Cerebellar nuclear complex (tissue), 1 donor: ENCODE results near the gene UBXN7.
"Not testable (repeated sequence)": the region's sequence is repeated elsewhere in the genome, so short reads cannot be mapped to it uniquely, and the experiment has no call there.

Experiments
- DNase-seq, 2 experiments: peaks; one replicate each; lab custom pipeline; 2025; lab: John Stamatoyannopoulos, UW

Gene UBXN7

GRCh38 chr3:196316799-196317686 lies 115.2 kb downstream of the UBXN7 start:
- DNase-seq = not testable (repeated sequence)

- DNase-seq = no peak
These were observed 116.4 kb downstream of the UBXN7 start for GRCh38 chr3:196315821-196316220.

DNA sequence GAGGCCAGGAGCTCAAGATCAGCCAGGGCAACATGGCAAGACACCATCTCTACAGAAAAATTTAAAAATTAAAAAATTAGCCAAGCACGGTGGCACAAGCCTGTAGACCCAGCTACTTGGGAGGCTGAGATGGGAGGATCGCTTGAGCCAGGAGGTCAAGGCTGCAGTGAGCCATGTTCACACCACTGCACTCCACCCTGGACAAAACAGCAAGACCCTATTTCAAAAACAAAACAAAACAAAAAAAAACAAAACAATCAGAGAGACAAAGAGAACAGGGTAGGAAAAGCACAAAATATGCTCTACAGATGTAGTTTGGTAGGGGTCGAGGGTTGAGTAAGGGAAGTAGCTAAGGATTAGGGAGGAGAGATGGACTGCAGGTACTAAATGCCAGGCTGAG lies 117.6 kb downstream of the UBXN7 start:
- no peak for DNase-seq

- DNase-seq = not testable (repeated sequence)
These were observed 118.1 kb downstream of the UBXN7 start for GRCh38 chr3:196314086-196314485.

- not testable (repeated sequence) for DNase-seq
These were observed 129.3 kb downstream of the UBXN7 start for GRCh38 chr3:196302960-196303359.

DNA sequence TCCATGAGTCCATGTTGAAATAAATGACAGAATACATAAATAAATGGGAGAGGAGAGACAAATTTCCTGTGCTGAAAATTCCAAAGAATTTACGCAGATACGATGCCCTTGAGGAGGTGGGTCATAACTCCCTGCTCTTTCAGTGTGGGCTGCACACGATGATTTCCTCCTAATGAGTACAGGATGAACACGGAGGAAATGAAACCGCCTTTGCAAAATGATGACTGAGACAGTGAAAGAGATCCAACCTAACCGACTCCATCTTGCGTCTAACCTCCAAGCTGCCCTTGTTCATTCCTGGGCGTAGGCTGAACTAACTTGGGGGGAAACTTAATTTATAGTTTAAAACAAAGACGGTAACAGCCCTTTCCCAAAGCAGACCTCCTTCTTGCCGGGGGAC lies 129.7 kb downstream of the UBXN7 start:
- DNase-seq = not testable (repeated sequence)

GRCh38 chr3:196298521-196298920 lies 133.7 kb downstream of the UBXN7 start:
- DNase-seq = no peak
